OCI-LY7 (cell line): Measurements from ENCODE around the gene GARIN5B.

ENCODE experiments used
- EZH2phosphoT487 ChIP-seq: fragments of 200-600 bp; sonication (generic); IDR thresholded peaks from 2 replicates; pipeline ENCODE4 v1.6.1; 2018; ENCODE audit warnings: low read depth, borderline replicate concordance, mild to moderate bottlenecking, mixed run types, antibody characterized with exemption, low read length, moderate library complexity, mixed read lengths
- TF ChIP-seq, protein P1 (sequence below): fragments of 200-600 bp; sonication (generic); conservative IDR thresholded peaks from 2 replicates; pipeline ENCODE4 v1.5.1; 2014; ENCODE audit warnings: mild to moderate bottlenecking, antibody characterized with exemption, low read length, moderate library complexity, mixed read lengths

DNA sequence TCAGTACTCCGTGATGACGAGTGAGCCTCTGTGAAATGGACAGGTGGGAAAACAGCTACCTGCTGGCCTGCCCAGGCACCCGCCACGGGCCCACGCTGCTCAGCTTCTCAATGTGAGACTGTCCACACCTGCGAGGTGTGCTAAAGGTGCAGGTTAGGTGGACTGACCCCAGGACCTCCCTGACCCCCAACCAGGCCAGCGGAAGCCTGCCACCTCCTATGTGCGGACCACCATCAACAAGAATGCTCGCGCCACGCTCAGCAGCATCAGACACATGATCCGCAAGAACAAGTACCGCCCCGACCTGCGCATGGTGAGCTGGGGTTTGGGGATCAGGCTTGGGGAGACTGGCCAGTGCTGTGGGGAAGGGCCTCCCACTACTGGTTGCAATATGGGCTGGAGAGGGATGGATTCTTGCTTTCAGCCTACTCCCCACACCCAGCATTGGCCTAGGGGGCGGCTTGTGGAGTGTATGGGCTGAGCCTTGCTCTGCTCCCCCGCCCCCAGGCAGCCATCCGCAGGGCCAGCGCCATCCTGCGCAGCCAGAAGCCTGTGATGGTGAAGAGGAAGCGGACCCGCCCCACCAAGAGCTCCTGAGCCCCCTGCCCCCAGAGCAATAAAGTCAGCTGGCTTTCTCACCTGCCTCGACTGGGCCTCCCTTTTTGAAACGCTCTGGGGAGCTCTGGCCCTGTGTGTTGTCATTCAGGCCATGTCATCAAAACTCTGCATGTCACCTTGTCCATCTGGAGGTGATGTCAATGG, 24.9 kb upstream of the GARIN5B start:
- TF ChIP-seq, protein P1, sequence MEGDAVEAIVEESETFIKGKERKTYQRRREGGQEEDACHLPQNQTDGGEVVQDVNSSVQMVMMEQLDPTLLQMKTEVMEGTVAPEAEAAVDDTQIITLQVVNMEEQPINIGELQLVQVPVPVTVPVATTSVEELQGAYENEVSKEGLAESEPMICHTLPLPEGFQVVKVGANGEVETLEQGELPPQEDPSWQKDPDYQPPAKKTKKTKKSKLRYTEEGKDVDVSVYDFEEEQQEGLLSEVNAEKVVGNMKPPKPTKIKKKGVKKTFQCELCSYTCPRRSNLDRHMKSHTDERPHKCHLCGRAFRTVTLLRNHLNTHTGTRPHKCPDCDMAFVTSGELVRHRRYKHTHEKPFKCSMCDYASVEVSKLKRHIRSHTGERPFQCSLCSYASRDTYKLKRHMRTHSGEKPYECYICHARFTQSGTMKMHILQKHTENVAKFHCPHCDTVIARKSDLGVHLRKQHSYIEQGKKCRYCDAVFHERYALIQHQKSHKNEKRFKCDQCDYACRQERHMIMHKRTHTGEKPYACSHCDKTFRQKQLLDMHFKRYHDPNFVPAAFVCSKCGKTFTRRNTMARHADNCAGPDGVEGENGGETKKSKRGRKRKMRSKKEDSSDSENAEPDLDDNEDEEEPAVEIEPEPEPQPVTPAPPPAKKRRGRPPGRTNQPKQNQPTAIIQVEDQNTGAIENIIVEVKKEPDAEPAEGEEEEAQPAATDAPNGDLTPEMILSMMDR, result no peak
- TF ChIP-seq EZH2phosphoT487, result no peak
